Nucleus accumbens (tissue), 56 donors: ENCODE results near the gene UNK.
A peak's percentile ranks its signal among the peaks of the same experiment; 100 is the strongest.

Experiments
- DNase-seq, 56 donors: peaks; one replicate each; lab custom pipeline; 2025; lab: John Stamatoyannopoulos, UW

The UNK gene, protein sequence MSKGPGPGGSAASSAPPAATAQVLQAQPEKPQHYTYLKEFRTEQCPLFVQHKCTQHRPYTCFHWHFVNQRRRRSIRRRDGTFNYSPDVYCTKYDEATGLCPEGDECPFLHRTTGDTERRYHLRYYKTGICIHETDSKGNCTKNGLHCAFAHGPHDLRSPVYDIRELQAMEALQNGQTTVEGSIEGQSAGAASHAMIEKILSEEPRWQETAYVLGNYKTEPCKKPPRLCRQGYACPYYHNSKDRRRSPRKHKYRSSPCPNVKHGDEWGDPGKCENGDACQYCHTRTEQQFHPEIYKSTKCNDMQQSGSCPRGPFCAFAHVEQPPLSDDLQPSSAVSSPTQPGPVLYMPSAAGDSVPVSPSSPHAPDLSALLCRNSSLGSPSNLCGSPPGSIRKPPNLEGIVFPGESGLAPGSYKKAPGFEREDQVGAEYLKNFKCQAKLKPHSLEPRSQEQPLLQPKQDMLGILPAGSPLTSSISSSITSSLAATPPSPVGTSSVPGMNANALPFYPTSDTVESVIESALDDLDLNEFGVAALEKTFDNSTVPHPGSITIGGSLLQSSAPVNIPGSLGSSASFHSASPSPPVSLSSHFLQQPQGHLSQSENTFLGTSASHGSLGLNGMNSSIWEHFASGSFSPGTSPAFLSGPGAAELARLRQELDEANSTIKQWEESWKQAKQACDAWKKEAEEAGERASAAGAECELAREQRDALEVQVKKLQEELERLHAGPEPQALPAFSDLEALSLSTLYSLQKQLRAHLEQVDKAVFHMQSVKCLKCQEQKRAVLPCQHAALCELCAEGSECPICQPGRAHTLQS

DNA sequence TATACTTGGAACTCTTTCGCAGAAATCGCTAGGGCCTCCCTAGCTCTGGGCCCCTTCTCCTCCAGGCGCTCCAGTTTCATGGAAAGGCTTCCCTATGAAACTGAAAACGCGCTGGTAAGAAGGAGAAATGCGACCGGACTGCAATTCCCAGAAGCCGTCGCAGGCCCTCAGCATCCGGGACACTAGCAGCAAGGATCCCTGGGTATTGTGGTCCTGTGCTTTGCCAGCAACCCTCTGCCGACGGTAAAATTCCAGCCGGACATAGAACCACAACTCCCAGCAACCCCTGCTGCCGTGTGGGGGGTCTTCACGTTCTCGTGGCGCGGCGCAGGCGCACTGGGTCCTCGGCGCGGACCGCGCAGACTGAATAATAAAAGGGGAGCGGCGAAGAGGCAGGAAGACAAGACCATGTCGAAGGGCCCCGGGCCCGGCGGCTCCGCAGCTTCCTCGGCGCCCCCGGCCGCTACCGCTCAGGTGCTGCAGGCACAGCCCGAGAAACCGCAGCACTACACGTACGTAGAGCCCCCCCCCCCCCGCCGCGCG, at the start of gene UNK:
Gene UNK, plus strand, starts transcription at position 334 of the 543 bp plus-strand sequence. Its CDS starts 75 bp downstream, at position 409.
- peak; percentile 91 to 100 (median 98) for DNase-seq

DNA sequence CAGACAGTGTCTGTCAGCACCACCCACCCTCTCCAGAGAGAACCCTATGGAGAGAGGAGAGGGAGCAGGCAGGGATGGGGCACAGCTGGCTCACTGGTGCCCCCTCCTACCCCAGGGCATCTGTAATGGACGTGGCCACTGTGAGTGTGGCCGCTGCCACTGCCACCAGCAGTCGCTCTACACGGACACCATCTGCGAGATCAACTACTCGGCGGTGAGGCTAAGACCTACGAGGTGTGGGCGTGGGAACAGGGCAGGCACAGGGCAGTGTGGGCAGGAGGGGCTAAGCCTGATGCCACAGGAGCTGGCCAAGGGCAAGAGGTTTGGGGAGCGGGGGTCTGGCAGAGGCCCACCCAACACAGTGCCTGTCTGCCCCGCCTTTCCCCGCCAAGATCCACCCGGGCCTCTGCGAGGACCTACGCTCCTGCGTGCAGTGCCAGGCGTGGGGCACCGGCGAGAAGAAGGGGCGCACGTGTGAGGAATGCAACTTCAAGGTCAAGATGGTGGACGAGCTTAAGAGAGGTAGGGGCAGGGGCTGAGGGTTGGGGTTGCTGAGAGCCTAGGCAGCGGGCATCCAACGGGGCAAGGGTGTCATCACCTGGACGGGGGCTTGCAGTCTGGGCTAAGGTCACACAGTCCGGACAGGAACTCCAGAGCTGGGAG, 48.3 kb upstream of the UNK start:
- no peak for DNase-seq

DNA sequence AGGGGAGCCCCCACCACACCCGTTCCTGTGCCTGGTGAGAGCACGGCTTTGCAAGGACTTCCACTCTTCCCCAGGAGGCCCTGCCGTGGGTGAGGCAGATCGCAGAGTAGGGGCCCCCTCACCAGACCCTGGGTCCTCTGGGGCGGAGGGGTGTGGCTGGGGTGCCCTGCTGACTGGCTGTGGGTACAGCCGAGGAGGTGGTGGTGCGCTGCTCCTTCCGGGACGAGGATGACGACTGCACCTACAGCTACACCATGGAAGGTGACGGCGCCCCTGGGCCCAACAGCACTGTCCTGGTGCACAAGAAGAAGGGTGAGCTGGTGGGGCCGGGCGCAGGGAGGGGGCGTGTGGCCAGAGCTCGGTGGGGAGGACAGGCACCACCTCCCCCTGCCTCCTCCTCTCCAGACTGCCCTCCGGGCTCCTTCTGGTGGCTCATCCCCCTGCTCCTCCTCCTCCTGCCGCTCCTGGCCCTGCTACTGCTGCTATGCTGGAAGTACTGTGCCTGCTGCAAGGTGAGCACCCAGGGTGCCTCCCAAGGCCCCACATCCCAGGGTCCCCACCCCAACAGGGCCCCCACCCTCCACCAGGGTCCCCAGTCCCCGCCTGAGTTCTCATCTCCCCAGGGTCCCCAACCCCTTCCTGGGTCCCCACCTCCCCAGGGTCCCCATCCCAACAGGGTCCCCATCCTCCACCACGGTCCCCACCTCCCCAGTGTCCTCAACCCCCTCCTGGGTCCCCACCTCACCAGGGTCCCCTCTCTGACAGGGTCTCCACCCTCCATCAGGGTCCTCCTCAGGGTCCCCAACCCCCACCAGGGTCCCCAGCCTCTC, 47.3 kb upstream of the UNK start:
- no peak for DNase-seq

DNA sequence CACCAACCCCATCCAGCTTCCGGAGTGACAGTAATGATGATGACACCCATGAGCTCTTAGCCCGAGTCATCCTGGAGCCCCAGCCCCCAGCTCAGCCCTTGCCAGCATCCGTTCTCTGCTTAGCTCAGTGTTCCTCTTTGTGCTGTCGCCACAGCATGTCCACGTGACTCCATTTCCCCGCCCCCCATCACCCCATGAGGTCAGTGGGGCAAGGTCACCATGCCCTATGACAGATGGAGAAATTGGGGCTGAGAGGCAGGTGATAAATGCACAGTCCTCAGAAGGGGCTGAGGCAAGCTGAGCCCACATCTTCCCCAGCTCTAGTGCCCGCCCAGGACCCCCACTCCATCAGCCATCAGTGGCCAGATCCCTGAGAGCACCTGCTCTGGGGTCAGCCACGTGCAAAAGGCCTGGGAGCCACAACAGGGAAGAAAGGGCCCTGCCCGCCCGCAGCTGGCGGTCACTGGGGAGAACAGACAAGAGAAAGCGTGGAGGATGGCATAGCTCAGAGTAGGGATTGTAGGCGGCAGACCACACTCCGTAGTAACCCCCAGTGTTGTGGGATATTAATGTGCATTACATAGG, 46.3 kb upstream of the UNK start:
- DNase-seq = peak in 34 of 56 donors; percentile 8 to 74 (median 32)

DNA sequence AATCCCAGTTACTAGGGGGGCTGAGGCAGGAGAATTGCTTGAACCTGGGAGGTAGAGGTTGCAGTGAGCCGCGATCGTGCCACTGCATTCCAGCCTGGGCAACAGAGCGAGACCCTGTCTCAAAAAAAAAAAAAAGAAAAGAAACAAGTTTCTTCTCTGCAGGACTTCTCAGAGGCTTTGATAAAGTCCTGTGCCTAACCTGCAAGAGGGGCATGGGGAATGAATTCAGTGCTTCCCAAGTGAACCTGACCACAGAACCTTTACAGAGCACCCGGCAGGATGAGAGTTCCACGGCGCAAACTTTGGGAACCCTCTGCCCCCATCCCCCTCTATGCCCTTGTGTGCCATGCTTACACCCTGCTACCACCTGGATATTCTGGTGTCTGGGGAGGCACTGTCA, 45.4 kb upstream of the UNK start:
- DNase-seq = no peak

DNA sequence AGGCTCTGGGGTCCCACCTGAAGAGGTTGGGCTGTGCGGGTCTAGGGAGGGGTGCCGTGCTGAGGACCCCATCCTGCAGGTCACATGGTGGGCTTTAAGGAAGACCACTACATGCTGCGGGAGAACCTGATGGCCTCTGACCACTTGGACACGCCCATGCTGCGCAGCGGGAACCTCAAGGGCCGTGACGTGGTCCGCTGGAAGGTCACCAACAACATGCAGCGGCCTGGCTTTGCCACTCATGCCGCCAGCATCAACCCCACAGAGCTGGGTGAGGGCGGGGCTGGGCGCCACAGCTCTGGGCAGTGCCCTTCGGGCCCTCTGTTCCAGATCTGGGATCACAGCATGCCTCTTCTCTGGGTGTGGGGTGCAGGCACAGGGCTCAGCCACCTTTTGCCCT, 44.8 kb upstream of the UNK start:
- DNase-seq = no peak

DNA sequence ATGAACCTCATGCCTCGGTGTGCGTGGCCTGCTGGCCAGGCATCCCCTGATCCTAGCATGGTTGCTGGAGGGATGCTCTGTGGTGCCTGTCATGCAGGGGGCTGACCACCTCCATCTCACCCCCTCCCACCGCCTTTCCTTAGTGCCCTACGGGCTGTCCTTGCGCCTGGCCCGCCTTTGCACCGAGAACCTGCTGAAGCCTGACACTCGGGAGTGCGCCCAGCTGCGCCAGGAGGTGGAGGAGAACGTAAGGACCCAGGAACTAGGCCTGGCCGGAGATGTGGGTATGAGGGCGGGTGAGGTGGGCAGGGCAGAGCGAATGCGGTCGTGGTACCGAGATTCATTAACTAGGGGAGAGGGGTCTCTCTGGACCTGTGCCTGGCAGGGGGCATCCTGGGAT, 44.4 kb upstream of the UNK start:
- DNase-seq = no peak

DNA sequence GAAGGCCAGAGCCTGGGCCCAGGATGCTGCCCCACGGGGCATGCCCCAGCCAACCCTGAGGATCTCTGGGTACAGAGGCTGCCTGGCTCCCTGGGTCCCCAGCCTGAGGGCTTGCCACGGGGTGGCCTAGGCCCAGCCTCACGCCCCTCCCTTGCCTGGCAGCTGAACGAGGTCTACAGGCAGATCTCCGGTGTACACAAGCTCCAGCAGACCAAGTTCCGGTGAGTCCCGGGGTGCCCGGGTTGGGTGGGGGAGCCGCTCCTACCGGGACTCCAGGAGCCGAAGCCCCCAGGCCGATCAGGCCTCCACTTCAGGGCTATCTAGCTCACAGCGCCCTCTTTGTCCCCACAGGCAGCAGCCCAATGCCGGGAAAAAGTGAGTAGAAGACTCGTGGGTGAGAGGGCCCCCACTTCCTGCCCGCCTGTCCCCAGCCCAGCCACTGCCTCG, 44.0 kb upstream of the UNK start:
- no peak for DNase-seq

DNA sequence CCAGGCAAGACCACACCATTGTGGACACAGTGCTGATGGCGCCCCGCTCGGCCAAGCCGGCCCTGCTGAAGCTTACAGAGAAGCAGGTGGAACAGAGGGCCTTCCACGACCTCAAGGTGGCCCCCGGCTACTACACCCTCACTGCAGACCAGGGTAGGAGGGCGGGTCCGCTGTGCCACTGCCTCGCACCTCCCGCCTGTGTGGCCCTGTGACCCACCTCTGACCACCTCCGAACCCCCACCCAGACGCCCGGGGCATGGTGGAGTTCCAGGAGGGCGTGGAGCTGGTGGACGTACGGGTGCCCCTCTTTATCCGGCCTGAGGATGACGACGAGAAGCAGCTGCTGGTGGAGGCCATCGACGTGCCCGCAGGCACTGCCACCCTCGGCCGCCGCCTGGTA, 42.3 kb upstream of the UNK start:
- DNase-seq = no peak

DNA sequence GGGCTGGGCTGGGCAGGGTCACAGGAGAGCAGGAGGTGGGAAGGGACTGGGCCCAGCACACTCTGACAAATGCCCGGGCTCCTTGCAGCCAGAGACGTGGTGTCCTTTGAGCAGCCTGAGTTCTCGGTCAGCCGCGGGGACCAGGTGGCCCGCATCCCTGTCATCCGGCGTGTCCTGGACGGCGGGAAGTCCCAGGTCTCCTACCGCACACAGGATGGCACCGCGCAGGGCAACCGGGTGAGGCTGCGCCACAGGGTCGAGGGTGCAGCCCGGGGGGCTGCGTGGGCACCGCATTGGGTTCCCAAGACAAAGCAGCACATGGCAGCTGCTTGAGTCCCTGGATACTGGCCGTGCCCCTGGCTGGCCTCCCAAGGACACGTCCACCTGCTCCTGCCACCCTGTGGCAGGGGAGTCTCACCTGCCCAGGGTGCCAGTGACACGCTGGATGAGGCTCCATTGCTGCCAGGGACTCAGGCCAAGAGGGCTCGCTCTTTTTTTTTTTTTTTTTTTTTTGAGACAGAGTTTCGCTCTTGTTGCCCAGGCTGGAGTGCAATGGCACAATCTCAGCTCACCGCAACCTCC, 40.9 kb upstream of the UNK start:
- DNase-seq = no peak

DNA sequence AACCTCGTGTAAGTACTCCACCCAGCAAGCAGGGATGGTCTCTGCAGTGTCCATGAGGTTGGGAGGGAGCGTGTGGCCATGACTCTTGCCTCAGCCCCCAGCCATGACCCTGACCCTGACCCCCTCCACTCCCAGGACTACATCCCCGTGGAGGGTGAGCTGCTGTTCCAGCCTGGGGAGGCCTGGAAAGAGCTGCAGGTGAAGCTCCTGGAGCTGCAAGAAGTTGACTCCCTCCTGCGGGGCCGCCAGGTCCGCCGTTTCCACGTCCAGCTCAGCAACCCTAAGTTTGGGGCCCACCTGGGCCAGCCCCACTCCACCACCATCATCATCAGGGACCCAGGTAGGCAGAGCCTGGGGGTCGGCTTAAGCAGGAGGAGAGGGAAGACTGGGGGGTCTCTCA, 35.9 kb upstream of the UNK start:
- no peak for DNase-seq

DNA sequence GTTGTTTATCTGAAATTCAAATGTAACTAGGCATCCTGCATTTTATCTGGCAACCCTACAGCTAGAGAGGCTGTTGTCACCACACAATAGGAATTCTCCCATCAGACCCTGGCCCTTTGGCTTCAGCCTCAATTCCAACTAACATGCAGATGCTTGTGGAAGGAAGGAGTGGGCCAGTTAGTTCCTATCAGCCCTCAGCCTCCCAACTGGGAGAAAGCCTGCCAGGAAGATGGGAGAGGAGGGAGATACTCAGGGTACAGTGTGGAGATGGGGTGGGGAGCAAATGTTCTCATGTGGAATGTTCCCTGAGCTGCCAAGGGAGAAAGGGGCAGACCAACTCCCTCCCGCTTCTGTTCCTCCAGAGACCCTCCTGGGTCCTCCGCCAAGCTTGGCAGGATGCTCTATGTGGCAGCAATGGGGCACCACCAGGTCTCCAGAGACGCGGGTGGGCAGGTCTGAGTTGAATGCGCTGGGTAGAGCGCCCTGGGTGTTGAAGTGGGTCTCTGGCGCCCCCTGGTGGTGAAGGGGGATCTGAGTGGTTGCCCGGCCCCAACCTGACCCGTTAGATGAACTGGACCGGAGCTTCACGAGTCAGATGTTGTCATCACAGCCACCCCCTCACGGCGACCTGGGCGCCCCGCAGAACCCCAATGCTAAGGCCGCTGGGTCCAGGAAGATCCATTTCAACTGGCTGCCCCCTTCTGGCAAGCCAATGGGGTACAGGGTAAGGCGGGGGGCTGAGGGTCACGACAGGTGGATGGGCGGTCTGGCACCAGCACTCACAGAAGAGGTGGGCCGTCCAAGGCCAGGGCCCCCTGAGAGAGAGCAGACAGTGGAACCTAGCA, 34.8 kb upstream of the UNK start:
- peak in 51 of 56 donors; percentile 28 to 95 (median 74) for DNase-seq

DNA sequence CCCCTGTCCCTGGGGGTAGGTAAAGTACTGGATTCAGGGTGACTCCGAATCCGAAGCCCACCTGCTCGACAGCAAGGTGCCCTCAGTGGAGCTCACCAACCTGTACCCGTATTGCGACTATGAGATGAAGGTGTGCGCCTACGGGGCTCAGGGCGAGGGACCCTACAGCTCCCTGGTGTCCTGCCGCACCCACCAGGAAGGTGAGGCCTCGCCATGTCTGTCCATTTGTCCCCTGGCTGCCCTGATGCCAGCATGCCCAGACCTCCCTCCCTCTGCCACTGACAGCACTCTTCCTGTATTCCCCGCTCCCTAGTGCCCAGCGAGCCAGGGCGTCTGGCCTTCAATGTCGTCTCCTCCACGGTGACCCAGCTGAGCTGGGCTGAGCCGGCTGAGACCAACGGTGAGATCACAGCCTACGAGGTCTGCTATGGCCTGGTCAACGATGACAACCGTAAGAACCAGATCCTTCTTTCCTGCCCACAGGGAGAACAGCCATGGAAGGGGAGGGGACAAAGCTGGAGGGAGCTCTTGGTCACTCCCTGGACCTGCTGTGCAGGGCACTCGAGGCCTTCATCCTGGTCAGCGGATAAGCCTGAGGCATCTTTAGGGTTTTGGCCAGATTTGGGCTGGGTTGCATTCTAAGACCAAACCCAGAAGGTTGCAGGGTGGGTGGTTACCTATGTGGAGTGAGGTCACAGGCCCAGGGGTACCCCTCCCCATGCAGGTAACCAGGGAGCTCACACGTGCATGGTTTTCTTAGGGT, 33.8 kb upstream of the UNK start:
- DNase-seq = no peak

DNA sequence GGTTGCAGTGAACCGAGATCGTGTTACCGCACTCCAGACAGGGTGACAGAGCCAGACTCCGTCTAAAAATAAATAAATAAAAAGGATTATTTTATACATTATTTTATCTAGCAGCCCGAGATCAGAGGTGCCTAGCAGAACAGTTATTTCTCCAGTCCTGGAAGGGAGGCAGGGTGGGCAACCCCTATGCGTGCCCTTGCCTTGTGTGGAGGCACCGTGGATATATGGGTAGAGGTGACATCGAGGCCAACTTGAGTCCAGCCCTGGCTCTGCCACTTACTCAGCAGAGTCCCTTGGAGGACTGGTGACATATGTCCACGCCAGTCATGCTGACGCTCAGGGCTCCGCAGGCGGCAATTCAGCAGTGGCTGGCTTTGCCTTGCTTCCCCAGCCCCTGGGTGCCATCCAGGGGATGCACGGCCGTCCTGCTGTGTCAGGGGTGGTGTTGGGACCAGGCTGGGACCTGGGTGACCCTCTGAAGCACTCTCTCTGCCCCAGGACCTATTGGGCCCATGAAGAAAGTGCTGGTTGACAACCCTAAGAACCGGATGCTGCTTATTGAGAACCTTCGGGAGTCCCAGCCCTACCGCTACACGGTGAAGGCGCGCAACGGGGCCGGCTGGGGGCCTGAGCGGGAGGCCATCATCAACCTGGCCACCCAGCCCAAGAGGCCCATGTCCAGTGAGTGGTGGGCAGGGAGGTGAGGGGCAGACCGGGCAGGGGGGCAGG, 32.8 kb upstream of the UNK start:
- DNase-seq = no peak

DNA sequence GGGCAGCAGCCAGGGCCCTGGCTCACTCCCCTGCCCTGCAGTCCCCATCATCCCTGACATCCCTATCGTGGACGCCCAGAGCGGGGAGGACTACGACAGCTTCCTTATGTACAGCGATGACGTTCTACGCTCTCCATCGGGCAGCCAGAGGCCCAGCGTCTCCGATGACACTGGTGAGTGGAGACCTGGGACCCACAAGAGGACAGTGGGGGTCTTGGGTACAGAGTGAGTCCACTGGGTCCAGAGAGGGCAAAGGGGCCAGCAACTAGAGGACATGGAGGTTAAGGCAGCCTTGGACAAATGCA, 32.2 kb upstream of the UNK start:
- no peak for DNase-seq

DNA sequence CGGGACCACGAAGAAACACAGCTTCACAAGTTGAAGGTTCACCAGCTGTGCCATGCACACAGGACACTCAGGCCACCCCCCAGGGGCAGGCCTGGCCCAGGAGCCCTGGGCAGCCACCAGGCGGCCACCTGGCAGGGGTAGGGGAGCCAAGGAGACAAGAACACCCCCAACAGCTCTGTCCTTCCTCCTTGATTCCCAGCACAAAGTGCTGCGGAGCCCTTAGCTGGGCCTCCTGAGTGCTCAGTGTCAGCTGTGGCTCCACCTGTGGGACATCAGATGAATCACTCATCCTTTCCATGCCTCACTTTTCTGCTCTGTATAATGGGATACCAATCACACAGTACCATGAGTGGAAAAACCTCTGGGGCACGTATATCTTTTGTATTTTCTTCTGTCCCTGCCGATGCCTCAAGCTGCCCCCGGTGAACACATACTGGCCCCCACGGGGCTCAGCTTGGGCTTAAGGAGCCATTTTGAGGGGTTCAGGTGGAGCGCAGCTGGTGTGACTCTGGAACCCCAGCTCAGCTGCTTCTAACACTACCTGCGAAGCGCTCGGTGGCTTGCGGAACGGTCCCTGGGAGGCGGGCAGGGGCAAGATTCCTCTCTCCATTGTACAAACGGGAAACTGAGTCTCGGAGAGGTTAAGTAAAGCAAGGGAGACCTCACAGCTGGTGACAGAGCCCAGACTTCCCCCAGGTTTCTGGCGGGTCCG, 31.6 kb upstream of the UNK start:
- DNase-seq = no peak
